Activated CD4-positive, alpha-beta T cell treated with anti-CD3 and anti-CD28 coated beads, Interleukin-2, amount 50 U/mL, for 1 hour (primary cell): ENCODE results near the gene DKK2.

Experiments
- DNase-seq: peaks from one replicate; pipeline ENCODE4 v3.0.0-alpha.2; 2020

DKK2 gene, protein sequence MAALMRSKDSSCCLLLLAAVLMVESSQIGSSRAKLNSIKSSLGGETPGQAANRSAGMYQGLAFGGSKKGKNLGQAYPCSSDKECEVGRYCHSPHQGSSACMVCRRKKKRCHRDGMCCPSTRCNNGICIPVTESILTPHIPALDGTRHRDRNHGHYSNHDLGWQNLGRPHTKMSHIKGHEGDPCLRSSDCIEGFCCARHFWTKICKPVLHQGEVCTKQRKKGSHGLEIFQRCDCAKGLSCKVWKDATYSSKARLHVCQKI

DNA sequence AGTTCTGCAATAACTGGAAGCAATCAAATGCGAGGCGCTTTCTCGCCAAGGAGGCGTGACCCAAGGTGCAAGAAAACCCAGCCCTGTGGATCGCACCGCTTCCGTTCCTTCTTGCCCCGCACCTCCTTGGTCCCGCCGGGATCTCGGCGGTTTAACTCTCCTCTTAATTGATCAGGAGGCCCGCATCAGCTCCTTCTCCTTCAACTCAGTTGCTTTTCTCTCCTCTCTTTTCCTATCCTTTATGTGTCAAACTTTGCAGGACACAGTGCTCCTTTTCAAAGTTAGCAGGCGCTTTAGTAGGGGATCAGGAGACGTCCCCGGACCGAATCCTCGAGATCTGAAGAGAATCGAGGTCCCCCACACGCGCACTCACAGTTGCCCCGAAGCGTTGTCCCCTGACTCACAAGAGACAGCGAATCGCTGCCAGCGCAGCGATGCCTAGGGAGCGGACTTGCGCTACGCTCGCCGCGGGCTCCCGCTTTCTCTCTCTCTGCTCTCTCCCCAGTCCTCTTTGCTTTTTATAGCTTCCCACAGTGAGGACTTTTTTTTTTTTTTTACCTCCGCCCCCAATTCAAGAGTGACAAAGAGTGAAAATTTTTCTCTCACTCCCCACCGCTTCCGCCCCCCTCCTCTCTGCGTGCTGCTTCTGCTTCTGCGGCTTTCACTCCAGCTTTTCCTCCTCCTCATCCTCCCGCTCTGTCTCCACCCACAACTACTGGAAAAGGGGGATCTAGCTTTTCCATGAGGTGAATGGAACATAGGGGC is at the start of gene DKK2:
Gene DKK2 (minus strand): TSS at position 495 of the 765 bp plus-strand sequence. CDS start 722 bp downstream, outside the sequence.
- no peak for DNase-seq

DNA sequence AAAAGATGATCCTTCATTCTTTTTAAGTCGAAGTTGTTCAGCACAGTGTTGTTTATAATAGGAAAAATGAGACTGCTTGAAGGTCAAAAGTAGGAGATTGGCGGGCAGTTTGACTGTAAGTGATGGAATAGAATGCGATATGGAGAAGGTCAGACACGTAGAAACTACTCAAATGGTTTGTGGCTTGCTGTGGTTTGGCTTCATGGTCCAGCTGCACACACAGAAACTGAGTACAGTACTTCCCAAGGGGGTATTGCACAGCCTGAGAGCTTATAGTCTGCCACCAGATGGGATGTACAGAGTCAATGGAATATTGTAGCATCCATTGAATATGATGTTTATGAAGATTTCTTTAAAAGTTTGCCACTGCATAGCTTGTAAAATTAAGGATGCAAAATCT is 41.1 kb upstream of the DKK2 start:
- no peak for DNase-seq

DNA sequence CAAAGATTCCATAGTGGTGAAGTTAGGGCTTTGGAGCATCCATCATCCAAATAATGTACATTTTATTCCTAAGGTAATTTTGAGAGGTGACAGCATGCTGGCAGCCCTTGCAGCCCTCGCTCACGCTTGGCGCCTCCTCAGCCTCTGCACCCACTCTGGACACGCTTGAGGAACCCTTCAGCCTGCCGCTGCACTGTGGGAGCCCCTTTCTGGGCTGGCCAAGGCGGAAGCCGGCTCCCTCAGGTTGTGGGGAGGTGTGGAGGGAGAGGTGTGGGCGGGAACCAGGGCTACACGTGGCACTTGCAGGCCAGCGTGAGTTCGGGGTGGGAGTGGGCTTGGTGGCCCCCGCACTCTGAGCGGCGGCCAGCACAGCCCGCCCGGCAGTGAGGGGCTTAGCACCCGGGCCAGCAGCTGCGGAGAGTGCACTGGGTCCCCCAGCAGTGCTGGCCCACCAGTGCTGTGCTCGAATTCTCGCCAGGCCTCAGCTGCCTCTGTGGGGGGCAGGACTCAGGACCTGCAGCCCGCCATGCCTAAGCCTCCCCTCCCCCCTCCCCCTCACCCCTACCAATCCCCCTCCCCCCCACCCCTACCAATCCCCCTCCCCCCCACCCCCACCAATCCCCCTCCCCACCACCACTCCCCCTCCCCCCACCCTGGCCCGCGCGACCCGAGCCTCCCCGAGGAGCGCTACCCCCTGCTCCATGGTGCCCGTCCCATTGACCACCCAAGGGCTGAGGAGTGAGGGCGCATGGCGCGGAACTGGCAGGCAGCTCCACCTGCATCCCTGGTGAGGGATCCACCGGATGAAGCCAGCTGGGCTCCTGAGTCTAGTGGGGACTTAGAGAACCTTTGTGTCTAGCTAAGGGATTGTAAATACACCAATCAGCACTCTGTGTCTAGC is 37.0 kb upstream of the DKK2 start:
- DNase-seq, result no peak

DNA sequence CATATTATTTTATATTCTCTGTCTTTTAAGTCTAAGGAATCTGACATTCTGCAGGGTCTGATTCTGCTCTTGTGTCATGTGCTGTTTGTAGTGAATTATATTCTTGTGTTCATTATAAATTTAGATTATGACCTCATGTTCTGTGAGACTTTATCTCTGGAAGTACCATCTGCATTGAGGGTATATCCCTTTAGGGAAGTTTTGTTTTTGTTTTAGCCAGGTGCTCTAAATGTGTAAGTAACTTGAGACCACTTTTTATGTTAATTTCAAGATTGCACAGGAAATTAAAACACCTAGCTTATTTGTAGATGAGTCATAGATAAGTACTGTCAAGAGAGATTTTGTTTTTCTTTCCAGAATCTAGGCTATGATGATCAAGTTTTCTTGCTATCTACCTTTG is 35.0 kb upstream of the DKK2 start:
- no peak for DNase-seq

DNA sequence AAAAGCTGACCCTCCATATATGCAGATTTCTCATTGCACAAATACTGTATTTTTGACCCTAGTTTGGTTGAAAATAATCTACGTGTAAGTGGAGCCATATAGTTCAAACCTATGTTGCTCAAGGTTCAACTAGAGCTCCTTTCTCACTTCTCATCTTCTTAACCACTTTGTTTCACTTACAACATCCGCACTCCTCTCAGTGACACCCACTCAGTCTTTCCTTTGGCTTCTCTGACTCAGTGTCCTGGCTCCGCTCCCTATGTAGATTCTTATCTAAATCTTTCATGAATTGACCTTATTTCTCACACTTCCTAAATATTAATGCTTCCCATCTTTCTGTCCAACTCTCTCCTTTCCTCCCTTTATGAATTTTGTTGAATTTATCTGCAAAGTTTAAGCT is 32.9 kb upstream of the DKK2 start:
- DNase-seq, result no peak

DNA sequence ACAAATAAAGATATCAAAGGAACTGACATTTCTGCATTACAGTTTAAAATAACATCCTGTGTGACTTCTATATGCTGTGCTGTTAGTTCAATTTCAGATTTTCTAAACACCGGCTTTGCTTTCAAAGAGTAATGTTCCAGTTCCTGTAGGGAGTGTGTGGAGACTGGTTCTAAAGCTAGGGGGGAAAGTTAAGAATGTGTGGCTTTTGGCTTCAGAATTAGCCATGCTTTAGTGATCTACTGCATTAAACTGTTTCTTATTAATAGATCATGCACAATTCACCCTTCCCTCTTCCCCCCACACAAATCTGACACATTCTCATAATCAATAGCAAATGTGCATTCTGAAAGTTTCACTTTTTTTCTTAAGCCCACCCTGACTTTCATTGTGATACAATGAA is 32.0 kb upstream of the DKK2 start:
- no peak for DNase-seq

DNA sequence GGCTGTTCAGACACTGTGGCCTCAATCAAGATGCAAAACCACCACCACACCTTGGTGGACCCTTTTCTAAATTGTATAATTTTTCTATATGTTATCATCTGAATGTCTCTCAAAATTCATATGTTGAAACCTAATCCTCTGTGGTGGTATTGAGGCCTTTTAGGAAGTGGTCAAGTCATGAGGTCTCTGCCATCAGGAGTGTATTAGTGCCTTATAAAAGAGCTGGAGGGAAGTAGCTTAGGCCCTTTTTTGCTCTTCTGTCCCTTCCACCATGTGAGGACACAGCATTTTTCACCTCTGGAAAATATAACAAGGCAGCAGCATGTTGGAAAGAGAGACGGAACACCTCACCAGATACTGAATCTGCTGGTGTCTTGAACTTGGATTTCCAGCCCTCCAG is 30.5 kb upstream of the DKK2 start:
- DNase-seq, result no peak

DNA sequence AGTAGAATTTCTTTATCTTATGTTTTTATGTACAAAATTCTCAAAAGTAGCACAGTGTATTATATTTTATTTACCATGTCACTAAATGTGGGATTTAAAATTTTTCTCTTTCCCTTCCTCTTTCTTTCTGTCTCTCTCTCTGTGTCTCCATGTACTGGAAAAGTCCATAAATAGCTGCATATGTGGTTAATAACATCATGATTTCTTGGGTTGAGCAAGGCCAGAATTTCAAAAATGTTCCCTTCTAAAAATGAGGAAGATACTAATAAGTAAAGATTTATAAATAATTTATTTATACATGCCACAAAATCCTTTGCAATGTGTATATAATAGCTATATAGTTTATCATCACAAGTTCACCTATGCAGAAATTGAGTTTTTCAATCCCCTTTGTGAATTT is 29.1 kb upstream of the DKK2 start:
- no peak for DNase-seq

DNA sequence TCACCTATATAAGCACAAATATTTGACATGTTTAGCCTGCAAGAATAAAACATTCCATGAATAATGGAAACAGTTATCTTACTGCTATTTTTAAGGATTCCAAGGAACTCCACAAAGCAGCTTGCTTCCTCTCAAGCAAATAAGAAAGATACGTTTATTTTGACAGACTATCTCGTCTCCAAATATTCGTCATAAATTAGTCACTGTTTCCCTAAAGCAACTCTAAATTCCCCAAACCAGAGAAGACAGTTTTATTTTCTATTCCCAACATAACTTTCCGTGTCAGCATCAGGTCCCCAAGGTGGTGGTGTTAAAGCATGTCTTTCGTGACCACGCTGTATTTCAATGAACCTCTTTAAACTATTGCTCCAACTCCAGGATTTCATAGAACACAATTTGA is 24.3 kb upstream of the DKK2 start:
- no peak for DNase-seq

DNA sequence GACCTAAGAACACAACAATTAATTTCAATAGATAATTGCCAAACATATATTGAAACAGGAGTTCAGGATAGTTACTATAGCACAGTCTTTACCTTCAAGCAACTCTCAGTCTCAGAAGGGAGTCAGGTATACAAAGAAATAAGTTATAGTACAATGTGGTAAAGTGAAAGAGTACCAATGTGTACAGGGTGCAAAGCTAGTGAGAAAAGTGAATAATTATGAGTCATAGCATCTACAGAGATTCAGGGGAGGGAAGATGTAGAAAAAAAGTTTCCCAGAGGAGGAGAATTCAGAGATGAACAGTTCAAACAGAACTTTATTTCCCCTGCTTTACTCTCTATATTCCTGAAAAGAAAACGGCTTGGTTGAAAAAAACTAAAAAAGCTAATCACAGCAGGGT is 22.7 kb upstream of the DKK2 start:
- no peak for DNase-seq

DNA sequence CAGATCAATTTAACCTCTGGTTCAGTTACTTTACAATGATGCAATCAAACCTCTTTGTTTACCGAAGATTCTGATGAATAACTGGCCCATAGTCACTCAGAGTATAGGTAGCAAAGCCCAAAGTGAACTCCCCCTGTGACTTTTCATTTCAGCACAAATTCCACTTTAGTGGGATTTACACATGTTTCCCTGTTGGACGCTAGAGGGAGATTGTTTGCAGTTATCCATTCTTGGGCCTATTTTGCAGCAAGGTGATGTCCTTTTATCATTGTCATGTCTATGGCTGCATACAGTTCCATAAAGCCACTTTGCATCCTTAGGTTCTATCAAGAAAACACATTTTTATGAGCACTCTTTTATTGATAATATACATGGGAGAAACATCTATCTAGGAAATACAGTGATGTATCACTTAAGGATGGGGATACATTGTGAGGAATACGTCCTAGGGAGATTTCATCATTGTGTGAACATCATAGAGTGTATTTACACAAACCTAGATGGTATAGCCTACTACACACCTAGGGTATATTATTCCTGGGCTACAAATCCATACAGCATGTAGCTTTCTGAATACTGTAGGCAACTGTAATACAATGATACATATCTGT is 14.5 kb upstream of the DKK2 start:
- no peak for DNase-seq

DNA sequence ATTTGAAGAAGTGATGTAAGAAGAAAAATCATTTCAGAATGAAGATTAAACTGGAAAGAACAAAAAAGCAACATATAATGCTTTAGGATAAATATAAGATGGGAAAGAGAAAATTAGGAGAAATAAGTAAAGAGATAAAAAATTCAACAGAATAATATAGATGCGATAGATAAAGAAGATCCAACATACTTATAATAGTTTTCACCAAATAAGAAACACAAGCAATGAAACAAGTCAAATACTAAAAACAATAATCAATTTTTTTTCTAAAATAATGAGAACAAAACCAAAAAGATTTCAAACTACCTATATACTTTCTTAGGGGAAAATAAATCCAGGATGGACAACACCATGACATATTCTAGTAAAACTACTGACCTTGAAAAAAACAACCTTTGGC is 10.1 kb upstream of the DKK2 start:
- DNase-seq, result no peak

DNA sequence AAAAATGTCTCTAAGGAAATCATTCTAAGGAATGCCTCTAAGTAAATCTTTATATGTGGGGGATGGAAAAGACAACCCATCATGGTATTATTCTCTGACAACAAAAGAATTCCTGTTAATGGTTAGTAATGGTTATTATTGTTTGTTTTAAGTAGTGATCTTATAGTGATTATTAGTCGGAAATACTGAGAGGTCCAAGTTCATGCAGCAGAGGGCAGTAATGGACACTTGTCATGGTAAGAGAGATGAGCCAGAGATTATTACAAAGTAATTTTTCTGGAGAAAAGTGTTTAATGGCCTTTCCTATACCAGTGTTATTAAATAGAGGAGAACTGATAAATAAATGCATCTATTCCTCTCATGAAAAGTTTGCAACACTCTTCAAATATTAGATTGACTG is 8.1 kb upstream of the DKK2 start:
- DNase-seq, result no peak

DNA sequence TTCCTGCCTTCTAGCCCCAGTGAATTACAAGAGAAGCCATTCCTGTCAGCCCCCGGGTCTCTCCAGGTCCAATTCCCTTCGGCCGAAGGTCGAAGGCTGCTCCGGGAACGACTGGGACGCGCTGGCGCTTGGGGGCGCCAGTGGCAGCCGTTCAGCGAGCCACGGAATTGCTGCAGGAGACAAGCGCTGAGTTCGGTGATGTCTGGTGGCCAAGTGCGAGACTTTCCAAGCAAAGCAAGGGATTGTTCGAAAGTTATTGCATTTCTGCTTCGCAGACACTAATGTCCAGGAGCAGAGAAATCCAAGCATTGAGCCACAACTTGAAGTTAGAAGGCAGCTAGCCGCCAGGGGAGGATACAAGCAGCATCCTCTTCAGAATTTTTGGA is 1.1 kb upstream of the DKK2 start:
- no peak for DNase-seq

DNA sequence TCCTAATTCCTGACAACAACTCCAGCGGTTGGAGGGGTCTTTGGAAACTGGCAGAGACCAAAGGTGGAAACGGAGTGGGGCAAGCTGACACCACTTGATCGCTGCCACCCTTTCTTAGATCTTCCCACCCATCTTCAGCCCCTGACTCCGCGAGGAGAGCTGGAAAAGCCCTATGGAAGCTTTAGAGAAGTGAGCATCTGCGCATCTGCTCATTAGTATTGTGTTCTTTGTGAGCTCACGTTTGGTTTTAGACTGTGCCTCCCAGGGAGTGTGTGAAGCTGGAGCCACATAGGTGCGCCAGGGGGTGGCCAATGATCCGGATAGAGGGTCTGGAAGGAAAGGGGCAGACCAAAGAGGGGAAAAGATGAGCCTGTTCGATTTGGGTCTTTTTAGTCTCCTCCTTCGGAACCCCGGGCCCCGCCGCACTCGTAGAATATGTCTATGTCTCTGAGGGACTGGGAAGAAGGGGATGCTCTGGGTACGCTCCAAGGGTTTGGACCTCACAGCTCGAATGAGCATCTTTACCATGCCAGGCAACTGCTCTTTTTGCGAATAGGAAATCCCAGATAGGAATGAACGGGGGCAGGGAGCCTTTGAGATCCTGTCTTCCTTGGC is 578 bp upstream of the DKK2 start:
- DNase-seq, result no peak

DNA sequence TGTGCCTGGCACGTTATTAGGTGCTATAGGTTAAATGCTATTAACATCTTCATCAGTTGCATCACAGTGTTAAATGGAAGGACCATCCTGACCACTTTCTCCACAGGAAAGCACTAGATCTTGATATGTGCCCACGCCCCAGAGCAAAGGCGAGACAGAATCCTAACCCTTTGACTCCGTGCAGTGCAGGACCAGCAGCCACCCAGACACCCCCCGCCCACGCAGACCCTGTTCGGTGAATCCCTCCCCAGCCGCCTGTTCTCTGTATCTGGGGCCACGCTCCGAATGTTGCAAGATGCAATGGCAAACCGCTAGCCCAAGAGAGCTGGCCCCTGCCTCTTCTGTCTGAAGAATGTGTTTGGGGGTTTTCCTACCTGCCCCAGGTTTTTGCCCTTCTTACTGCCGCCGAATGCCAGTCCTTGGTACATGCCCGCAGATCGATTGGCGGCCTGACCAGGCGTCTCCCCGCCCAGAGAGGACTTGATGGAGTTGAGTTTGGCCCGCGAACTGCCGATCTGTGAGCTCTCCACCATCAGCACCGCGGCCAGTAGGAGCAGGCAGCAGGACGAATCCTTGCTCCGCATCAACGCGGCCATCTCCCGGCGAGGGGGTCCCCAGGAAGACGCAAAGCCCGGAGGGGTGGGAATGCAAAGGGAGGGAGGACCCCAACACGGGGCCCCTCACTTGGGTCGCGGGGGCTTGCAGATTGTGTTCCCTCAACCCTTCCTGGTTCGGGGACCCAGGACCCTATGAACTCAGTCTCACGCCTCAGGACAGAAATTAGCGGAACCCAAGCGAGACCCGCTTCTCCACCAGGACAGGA is 906 bp downstream of the DKK2 start:
- no peak for DNase-seq

DNA sequence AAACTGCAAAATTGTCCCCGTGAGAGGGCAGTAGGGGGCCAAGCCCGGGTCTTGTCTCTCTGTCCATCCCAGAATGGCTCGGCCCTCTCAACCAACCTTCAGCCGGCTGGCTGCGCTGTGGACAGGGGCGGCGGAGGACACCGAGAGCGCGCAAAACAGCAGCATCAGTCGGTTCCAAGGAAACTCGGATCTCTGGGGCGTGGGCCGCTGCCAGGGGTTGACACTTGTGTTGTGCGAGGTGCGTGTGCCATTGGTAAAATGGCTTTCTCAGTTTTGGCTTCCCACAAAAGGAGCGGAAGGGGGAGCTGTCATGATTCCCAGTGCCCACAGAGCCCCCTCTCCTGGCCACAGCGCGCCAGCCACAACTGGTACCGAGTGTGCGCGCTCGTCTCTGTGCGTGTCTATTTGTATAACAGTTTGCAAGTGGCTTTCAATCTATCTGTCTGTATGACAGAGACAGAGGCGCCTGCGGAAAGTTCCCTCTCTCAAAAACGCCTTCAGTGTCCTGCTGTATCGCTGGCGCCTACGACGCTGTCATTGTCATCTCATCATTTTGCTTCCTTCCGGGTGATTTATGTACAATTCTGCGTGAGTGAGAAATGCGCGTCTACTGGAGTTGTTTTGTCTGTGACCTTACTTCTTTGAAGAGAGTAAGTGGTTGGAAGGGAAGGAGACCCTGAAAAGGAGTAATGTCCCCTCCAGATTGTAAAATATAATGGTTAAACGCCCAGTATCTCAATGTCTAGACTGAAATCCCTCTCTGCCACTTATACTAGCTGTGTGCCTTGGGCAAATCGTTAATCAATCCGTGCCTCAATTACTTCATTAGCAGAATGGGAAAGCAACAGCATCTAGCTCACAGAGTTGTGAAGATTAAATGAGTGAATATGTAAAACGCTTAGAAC is 1.8 kb downstream of the DKK2 start:
- DNase-seq, result no peak

DNA sequence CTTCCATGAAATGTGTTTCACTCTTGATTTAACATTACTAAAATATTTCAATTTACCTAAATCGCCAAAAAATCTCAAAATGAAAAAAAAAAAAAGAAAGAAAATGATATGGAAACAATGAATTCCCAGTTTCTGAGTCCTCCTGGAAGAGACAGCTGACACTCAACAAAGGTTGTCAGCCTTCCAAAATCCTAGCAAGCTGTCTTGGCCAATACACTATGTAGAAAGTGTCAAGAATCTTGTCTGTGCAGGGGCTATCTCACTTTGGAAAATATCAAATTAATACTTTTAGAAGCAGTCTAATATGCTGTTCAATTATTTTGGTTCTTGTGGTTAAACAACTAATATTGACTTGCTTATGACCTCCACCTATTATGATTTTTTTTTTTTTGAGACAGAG is 8.7 kb downstream of the DKK2 start:
- DNase-seq, result no peak

DNA sequence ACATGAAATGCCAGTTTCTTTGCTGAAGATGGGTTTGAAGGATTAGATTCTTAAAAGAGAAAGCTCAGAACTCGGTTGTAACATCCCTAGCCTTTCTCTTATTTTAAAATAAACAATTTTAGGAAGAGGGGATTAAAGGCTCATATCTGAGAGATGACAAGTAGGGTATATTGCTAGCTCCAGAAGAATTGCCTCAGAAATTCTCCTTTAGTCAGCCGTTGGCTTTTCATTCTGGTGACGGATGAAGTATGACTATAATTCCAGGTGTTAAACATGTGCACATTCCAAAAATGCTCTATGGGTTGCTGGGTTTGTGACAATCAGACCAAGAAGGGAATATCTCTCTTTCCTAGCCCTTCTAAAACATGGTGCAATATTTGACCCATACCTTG is 17.8 kb downstream of the DKK2 start:
- DNase-seq, result no peak

DNA sequence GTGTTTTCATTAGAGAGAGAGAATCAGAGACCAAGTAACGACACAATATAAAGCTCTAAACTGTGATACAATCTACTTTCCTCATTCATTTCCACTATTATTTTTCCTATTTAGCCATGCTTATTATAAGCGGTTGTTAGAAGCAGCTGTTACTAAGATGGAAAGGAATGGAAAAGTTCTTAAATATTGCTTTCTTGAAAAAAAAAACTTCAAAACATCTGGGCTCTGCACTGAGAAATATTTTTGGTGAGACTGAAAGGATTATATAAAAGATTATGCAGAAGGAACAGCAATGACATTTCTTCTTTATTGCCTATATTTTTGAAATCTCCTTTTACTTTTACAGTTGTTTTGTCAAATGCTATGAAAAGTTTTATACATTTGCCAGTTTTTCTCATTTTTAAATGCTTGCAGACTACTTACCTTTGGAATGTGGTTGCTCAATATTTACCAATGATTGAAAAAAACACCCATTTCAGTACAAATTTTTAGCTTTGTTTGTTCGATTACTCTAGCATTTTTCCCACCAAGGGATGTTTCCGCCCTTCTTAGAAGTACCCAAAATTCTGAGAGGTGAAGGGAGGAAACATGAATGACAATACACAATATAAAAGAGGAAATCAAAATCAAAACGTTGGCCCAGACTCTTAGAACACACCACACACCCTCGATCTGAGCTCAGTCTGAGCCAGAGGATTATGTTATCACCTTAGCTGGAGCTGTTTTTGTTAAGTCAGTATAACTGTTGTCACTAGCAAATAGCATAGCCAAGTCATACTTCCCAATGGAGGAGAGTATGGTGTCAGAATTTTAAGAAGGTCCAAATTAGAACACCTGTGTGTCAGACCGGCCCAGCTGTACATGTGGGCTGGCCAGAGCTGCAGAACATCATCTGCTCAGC is 18.4 kb downstream of the DKK2 start:
- DNase-seq, result no peak
